ENCODE results near the gene CASP9. TPM values are rescaled to one million over a fixed set of nuclear protein-coding genes. Genes with fewer than 3 reads are reported as not detected.

The CASP9 gene
- total RNA-seq, 1 donor from 2014 or later, result 8.5 TPM

DNA sequence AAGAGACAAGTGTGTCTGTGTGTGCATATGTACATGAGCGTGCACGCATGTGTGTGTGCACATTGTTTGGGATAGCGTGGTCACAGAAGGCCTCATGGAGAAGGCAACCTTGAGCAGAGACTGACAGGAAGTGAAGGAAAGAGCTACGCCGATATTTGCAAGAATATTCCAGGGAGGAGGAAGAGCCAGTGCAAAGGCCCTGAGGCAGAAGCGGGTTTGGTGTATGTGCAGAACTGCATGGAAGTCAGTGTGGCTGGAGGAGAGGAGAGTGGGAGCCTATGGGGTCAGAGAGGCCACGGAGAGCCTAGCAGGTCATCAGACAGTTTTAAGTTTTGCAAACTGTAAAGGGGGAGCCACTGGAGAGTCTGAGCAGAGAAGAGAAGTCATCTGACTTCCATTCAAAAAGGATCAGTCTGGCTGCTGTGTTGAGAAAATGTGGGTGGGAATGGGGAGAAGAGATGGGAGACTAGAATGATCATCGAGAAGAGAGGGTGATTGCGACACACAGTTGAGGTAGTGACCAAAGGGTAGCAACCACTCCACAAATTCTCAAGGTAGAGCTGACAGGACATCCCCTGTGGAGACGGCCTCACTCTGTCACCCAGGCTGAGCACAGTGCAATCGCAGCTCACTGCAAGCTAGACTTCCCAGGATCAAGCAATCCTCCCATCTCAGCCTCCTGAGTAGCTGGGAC, 44.2 kb downstream of the CASP9 start:
- Histone ChIP-seq H3K79me2 (ENCODE audit: insufficient read depth, low read length) (no peaks in the 10 kb centered on the region), H2AFZ (ENCODE audit: low read depth, low read length) (no peak overlapping the region), H3K9ac (ENCODE audit: low read length) (no peak overlapping the region), H3K36me3 (ENCODE audit: insufficient read depth, low read length) (no peaks in the 10 kb centered on the region), H3K4me1 (ENCODE audit: insufficient read depth, low read length) (no peaks in the 10 kb centered on the region), H3K4me3 (ENCODE audit: insufficient read depth, low read depth, low read length) (no peak overlapping the region), H3K4me2 (ENCODE audit: low read length) (no peak overlapping the region), H4K20me1 (ENCODE audit: insufficient read depth, low read length) (no peaks in the 10 kb centered on the region), H3K9me3 (ENCODE audit: insufficient read depth, low read depth, low read length) (no peaks in the 10 kb centered on the region), H3K27me3 (ENCODE audit: insufficient read depth, low read length) (no peaks in the 10 kb centered on the region), H3K27ac (ENCODE audit: low read depth, low read length) (no peak overlapping the region)
- DNase-seq (ENCODE audit: low read depth), result no peak
- no peaks in the 10 kb centered on the region for H3K4me1 Mint-ChIP-seq (ENCODE audit: low read depth, unreplicated experiment)
- H3K27me3 Mint-ChIP-seq (ENCODE audit: low read depth, unreplicated experiment), result peaks cover 2% of the 10 kb centered on the region
- no peak for FAIRE-seq
- H3K9me3 Mint-ChIP-seq (ENCODE audit: unreplicated experiment), result peaks cover 1% of the 10 kb centered on the region
- TF ChIP-seq, protein P1, sequence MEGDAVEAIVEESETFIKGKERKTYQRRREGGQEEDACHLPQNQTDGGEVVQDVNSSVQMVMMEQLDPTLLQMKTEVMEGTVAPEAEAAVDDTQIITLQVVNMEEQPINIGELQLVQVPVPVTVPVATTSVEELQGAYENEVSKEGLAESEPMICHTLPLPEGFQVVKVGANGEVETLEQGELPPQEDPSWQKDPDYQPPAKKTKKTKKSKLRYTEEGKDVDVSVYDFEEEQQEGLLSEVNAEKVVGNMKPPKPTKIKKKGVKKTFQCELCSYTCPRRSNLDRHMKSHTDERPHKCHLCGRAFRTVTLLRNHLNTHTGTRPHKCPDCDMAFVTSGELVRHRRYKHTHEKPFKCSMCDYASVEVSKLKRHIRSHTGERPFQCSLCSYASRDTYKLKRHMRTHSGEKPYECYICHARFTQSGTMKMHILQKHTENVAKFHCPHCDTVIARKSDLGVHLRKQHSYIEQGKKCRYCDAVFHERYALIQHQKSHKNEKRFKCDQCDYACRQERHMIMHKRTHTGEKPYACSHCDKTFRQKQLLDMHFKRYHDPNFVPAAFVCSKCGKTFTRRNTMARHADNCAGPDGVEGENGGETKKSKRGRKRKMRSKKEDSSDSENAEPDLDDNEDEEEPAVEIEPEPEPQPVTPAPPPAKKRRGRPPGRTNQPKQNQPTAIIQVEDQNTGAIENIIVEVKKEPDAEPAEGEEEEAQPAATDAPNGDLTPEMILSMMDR (IDR thresholded peaks at IDR 0.05; ENCODE audit: insufficient read depth, low read depth, low read length), result no peak
- H3K27ac Mint-ChIP-seq (ENCODE audit: unreplicated experiment), result no peak overlapping the region
- H3K36me3 Mint-ChIP-seq (ENCODE audit: low read depth, unreplicated experiment), result no peaks in the 10 kb centered on the region
- H3K4me3 Mint-ChIP-seq (ENCODE audit: unreplicated experiment), result no peak overlapping the region

DNA sequence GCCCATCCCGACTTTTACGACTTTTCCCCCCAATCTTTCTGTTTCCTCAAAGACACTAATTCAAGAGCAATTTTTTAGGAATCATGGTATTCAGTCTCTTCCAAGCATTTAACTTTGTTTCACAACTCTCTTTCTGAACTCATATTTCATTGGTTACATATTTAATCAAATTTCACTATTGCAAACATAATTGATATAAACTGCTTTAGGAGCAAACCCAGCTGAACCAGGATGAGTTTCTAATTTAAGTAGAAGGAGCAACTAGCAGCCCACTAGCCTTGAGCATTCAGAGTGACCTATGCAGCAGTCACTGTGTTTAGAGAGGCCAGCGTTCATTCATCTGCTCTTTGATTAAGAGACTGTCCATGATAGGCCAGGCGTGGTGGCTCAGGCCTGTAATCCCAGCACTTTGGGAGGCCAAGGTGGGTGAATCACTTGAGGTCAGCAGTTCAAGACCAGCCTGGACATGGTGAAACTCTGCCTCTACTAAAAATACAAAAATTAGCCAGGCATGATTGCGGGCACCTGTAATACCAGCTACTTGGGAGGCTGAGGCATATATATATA, 46.3 kb downstream of the CASP9 start:
- Mint-ChIP-seq H3K9me3 (ENCODE audit: unreplicated experiment) (no peaks in the 10 kb centered on the region), H3K27ac (ENCODE audit: unreplicated experiment) (no peak overlapping the region), H3K4me1 (ENCODE audit: low read depth, unreplicated experiment) (no peaks in the 10 kb centered on the region), H3K4me3 (ENCODE audit: unreplicated experiment) (no peak overlapping the region), H3K36me3 (ENCODE audit: low read depth, unreplicated experiment) (no peaks in the 10 kb centered on the region), H3K27me3 (ENCODE audit: low read depth, unreplicated experiment) (peaks cover 2% of the 10 kb centered on the region)
- no peak overlapping the region for H3K4me2 ChIP-seq (ENCODE audit: low read length)
- FAIRE-seq (no peak), DNase-seq (ENCODE audit: low read depth) (no peak)
- TF ChIP-seq EZH2 (IDR thresholded peaks at IDR 0.05; ENCODE audit: insufficient read depth, low read length), result no peak
- TF ChIP-seq, protein P1 (IDR thresholded peaks at IDR 0.05; ENCODE audit: insufficient read depth, low read depth, low read length), result no peak
- H3K9me3 ChIP-seq (ENCODE audit: insufficient read depth, low read depth, low read length), result no peaks in the 10 kb centered on the region
- H4K20me1 ChIP-seq (ENCODE audit: insufficient read depth, low read length), result no peaks in the 10 kb centered on the region
- H3K9ac ChIP-seq (ENCODE audit: low read length), result no peak overlapping the region
- no peaks in the 10 kb centered on the region for H3K4me1 ChIP-seq (ENCODE audit: insufficient read depth, low read length)
- no peak overlapping the region for H2AFZ ChIP-seq (ENCODE audit: low read depth, low read length)
- H3K27ac ChIP-seq (ENCODE audit: low read depth, low read length), result no peak overlapping the region
- no peaks in the 10 kb centered on the region for H3K27me3 ChIP-seq (ENCODE audit: insufficient read depth, low read length)
- H3K36me3 ChIP-seq (ENCODE audit: insufficient read depth, low read length), result no peaks in the 10 kb centered on the region
- no peak overlapping the region for H3K4me3 ChIP-seq (ENCODE audit: insufficient read depth, low read depth, low read length)
- no peaks in the 10 kb centered on the region for H3K79me2 ChIP-seq (ENCODE audit: insufficient read depth, low read length)

DNA sequence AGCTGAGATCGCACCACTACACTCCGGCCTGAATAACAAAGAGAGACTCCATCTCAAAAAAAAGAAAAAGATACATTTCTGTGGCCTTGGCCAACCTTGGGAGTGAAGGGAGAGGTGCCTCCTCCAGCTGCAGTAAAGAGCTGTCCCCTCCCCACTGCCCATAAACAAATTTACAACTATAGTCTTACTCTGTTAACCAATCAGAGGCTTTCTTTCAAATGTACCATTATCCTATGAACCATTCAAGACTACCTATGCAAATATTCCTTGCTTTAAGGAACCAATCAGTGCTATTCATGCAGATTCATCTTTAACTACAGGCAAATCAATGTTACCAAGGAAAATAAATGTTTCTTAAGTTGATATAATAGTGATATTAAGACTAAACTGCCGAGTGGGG, 47.1 kb downstream of the CASP9 start:
- no peak for TF ChIP-seq EZH2 (IDR thresholded peaks at IDR 0.05; ENCODE audit: insufficient read depth, low read length)
- TF ChIP-seq, protein P1 (IDR thresholded peaks at IDR 0.05; ENCODE audit: insufficient read depth, low read depth, low read length), result no peak
- Mint-ChIP-seq H3K4me3 (ENCODE audit: unreplicated experiment) (no peak overlapping the region), H3K27me3 (ENCODE audit: low read depth, unreplicated experiment) (peaks cover 6% of the 10 kb centered on the region)

More for the DNA sequence above, 47.1 kb downstream of the CASP9 start:
- Histone ChIP-seq H4K20me1 (ENCODE audit: insufficient read depth, low read length) (no peaks in the 10 kb centered on the region), H2AFZ (ENCODE audit: low read depth, low read length) (no peak overlapping the region), H3K27ac (ENCODE audit: low read depth, low read length) (no peak overlapping the region), H3K9me3 (ENCODE audit: insufficient read depth, low read depth, low read length) (no peaks in the 10 kb centered on the region), H3K36me3 (ENCODE audit: insufficient read depth, low read length) (no peaks in the 10 kb centered on the region), H3K9ac (ENCODE audit: low read length) (no peak overlapping the region), H3K27me3 (ENCODE audit: insufficient read depth, low read length) (no peaks in the 10 kb centered on the region), H3K4me3 (ENCODE audit: insufficient read depth, low read depth, low read length) (no peak overlapping the region), H3K4me1 (ENCODE audit: insufficient read depth, low read length) (no peaks in the 10 kb centered on the region), H3K79me2 (ENCODE audit: insufficient read depth, low read length) (no peaks in the 10 kb centered on the region), H3K4me2 (ENCODE audit: low read length) (no peak overlapping the region)
- H3K27ac Mint-ChIP-seq (ENCODE audit: unreplicated experiment), result no peak overlapping the region
- FAIRE-seq (no peak), DNase-seq (ENCODE audit: low read depth) (no peak)
- no peaks in the 10 kb centered on the region for H3K4me1 Mint-ChIP-seq (ENCODE audit: low read depth, unreplicated experiment)
- H3K36me3 Mint-ChIP-seq (ENCODE audit: low read depth, unreplicated experiment), result no peaks in the 10 kb centered on the region
- H3K9me3 Mint-ChIP-seq (ENCODE audit: unreplicated experiment), result no peaks in the 10 kb centered on the region
